NCI-H510A (cell line): ENCODE data around the gene COQ10A.
A peak's percentile ranks its signal among the peaks of the same experiment; 100 is the strongest.
"Not testable (repeated sequence)": the region's sequence is repeated elsewhere in the genome, so short reads cannot be mapped to it uniquely, and the experiment has no call there.

Experiments
- DNase-seq: peaks from one replicate; lab custom pipeline; 2025; lab: John Stamatoyannopoulos, UW

COQ10A gene

DNA sequence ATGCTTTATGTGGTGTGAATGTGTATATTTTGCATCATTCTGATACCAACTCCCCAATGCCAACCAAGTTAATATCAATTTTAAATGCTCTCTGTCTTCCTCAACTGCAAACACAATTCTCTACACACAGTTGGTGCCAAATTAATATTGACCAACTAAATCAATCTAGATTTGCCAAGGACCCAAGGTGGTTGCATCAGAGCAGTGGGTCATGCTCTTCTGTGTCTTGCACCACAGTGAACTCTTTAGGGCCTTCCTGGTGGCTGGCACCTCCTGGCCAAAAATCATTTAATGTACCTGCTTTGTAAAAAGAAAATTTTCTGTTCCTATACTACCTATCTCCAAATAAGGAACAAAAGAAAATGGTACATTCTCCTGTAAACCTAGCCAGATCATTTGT is 14.1 kb downstream of the COQ10A start:
- no peak for DNase-seq

DNA sequence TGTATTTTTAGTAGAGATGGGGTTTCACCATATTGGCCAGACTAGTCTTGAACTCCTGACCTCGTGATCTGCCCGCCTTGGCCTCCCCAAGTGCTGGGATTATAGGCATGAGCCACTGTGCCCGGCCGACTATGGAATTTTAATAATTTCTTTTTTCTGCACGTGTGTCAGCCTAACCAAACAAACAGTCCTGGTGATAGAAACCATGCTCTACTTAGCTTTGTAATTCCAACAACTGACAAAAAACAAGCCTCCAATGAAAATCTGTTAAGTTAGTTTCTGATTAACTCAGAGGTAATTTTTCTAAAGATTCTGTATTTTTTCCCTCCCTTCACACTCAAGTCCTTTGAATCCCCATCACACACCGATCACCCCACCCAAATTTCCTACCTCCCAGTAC is 15.3 kb downstream of the COQ10A start:
- DNase-seq: no peak

DNA sequence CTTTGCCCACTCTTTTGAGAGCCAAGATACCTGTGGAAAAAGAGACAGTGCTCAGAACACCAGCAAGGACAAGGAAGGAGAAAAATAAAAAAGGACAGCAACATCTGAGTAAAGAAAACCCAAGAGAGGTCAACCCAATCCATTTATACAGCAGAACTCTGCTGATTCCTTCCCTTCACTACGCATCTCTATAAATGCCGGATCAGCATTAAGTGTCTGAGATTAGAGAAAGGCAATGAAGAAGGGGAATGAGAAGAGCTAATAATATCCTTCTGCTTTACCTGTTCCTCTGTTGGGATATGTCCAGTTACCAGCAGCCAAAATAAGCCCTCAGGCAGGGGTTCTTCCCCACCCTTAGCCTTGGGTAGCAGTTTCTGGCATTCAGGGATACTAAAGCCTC is 15.8 kb downstream of the COQ10A start:
- DNase-seq: no peak

DNA sequence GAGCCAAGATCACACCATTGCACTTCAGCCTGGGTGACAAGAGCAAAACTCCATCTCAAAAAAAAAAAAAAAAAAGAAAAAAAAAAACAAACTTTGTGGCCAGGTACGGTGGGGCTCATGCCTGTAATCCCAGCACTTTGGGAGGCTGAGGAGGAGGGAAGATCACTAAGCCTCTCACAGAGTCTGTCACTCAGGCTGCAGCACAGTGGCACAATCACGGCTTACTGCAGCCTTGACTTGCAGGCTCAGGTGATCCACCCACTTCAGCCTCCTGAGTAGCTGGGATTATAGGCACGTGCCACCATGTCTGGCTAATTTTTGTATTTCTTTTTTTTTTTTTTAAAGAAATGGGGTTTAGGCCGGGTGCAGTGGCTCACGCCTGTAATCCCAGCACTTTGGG is 17.5 kb downstream of the COQ10A start:
- DNase-seq: not testable (repeated sequence)

DNA sequence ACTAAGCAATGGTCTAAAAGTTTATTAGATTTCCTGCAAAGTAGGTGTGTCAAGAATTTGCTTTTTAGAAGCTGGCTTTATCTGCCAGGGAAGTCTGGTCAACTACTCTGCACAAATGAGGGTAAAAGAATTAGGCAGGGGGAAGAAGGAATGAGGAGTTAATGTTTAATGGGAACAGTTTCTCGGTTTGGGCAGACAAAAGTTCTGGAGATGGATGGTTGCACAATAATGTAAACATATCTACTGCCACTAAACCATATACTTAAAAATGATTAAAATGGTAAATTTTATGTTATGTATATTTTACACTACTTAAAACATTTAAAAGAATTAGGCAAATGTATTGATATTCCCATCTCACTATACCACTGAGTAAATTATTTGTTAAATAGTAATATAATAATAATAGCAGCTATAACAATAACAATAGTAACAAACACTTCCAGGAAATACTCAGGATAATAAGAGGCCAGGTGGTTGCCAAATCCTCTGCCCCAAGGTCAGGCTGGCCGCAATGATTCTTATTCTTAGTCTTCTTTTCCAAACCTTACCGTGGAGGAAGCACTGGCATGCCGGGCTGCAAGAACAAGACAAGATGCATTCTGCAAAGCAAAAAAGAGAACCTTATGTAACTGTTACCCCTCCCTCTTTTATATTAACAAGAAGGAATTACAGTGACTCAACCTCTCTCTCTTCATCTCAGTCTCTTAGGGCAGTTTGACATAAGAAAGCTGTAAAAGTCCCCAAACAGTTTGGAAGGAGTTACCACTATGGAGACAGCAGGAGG is 19.5 kb downstream of the COQ10A start:
- no peak for DNase-seq

DNA sequence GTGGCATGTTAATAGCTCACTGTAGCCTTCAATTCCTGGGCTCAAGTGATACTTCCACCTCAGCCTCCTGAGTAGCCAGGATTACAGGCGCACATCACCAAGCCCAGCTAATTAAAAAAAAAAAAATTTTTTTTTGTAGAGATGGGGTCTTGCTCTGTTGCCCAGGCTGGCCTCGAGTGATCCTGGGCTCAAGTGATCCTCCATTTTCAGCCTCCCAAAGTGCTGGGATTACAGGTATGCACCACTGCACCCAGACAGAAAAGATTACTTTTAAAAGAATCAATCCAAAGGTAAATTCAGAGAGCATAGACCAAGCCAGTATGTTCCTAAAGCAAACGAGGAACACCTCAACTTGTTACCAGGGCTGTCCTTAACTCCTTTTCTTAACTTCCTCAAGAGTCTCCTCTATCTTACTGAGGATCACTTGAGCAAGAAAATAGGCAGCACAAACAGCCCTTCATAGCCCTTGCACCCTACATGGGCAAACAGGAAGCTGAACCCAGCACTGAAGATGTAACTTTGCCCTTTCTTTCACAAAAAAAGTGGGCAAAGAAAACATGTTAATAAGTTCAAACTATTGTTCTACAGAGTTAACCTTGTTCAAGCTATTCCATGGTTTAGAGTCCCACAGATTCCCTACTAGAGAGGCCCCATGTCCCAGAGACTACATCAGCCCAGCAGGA is 22.1 kb downstream of the COQ10A start:
- no peak for DNase-seq

DNA sequence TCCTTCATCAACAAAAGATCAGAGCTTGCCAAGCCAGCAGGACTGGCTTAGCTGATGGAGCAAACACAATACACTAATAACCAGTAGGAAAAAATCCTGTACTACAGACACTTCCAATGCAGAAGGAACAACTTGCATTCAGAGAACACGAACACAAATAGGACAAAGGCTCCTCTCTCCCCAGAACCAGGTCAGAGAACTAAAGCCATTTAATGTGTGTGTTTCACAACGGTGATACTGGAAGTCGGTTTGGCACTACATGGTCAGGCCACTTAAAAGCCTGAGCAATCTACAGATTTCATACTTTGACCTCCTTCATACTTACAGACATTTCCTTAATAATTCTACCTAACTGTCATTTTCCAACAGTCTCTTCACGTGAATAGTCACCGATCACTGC is 27.1 kb downstream of the COQ10A start:
- no peak for DNase-seq

DNA sequence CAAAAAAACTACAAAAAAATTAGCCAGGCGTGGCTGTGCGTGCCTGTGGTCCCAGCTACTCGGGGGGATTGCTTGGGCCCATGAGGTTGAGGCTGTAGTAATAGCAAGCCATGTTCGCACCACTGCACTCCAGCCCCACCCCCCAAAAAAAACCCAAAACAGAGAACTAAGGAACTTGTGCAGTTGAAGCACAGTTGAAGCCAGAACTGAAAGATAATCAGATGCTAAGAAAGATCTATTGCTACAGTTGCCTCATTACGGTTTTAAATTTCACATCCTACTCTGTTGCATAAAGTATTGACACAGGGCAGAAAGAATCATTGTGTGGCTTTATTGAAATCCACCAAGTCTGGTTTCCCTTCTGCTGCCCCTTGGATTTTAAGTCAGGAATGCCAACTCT is 29.6 kb downstream of the COQ10A start:
- no peak for DNase-seq

DNA sequence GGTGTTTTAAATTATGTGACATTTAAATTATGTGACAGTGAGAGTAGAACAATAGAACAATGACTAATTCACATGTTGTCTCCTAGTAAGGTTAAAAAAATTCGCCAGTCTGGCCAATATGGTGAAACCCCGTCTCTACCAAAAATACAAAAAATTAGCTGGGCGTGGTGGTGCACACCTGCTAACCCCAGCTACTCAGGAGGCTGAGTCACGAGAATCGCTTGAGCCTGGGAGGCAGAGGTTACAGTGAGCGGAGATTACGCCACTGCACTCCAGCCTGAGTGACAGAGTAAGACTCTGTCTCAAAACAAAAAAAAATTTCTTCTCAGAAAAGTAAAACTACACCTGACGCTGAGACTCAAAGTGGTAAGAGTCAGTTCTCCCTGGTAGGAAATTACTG is 30.7 kb downstream of the COQ10A start:
- no peak for DNase-seq

DNA sequence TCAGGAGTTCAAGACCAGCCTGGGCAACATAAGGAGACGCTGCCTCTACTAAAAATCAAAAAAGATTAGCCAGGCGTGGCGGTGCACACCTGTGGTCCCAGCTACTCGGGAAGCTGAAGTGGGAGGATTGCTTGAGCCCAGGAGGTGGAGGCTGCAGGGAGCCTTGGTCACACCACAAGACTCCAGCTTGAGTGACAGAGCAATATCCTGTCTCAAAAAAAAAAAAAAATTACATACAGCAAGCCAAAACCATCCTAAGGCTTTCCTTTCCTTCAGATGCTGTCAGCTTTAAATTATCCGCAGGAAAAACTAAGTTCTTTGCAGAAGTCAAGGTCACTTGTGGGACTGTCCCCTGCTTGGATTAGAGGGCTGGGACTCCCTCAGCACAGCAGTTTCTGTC is 32.1 kb downstream of the COQ10A start:
- DNase-seq: no peak

DNA sequence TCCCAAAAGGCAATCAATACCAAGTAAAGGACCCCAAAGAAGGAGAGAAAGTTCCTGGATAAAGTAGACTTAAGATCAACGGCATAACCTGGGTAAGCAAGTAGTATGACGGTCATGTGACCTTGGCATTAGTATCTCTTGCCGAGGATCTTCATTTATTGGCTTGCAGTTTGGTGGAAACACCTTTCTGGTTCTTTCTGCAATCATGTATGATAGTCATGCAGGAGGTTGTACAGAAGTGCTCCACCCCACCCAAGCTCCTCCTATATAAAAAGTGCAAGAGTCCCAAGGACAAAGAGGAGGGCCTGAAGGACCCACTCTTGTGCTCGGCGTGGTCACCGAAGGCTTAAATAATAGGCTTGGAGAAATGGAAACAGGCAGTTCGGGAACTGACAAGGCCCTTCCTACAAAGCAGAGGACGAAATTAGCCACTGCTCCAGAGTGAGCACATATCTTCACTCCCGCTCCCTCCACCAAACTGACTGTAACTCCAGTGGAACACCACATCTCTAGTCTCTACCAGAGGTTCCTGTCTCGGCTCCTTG is 32.6 kb downstream of the COQ10A start:
- no peak for DNase-seq

DNA sequence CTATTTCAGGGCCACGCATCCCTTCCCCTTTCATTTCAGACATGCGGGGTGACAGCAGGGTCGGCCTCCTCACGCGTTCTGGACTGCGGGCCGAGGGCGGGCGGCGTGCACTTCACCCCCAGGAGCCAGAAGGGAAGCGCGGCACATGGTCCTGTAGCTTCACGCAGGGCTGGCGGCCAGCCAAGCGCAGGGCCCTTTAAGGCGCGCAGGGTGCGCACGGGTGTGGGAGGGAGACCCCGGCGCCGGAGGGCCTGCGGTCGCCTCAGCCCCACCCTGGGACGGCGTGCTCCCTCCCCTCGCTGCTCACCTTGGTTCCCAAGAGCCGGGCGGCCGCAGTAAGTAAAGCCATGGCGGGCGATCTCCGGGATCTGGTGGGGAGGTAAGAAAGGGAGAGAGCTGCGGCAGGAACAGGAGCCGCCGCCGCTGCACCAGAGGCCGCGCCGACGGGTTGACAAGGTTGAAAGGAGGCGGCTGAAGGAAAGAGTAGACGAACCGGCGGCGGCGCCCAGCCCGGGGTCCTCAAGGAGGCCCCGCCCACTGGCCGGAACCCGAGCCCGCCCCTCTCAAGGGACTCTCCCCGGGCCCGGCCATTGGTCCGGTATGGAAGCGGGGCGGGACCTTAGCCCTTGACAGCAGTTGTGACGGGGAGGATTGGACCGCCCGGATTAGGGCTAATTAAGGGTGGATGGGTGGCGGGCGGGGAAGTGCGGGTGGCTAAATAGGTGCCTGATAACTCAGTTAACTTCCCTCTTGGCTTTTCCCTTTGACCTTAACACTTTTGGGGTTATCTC is 33.3 kb downstream of the COQ10A start, which contains the start of gene CS:
Gene CS (minus strand): TSS at position 478 of the 791 bp plus-strand sequence. CDS start 129 bp downstream, at position 349.
- peak; percentile 98 for DNase-seq

DNA sequence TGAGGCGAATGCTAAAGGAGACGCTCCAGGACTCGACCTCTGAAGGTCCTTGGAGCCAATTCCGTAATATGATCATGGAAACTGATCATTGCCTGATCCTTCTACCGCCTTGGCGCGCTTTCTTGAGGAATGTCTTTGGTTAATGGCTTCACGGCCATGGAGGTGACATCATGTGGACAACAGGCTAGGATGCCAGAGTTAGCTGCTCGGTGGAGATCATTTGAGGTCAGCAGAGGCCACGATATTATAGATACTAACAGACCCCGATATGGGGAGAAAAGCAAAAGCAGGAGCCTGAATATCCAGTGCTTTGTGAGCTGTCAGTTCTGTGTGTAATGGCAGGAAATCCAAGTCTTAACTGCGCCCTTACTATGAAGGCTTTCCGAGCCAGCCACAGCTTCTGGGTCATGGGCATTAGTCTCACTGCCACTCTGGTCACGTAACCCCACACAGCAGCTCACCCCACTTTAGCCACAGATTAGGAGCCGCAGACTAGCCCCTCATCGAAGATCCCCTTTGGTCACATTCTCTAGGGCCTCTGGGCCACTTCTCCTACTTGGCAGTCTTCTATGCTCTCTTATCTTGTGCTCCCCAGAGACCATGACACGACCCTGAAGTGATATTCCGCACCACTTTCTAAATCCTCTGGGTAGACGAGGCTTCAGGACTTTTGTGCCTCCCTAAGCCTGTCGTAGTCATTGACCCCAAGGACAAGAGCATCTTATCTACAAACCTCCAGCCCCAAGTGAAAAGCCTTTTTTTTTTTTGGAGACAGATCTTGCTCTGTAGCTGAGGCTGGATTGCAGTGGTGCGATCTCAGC is 34.1 kb downstream of the COQ10A start:
- DNase-seq: no peak

DNA sequence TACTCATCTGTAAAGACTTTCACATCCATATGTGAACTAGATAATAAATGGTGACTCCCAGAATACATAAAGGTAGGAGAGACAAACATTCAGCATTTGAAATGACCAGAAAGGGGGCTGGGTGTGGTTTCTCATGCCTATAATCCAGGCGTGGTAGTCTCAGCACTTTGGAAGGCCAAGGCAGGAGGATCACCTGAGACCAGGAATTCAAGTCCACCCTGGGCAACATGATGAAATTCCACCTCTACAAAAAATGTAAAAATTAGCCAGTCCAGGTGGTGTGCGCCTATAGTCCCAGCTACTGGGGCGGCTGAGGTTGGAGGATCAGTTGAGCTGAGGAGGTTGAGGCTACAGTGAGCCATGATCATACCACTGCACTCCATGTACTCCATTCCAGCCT is 37.5 kb downstream of the COQ10A start:
- no peak for DNase-seq

DNA sequence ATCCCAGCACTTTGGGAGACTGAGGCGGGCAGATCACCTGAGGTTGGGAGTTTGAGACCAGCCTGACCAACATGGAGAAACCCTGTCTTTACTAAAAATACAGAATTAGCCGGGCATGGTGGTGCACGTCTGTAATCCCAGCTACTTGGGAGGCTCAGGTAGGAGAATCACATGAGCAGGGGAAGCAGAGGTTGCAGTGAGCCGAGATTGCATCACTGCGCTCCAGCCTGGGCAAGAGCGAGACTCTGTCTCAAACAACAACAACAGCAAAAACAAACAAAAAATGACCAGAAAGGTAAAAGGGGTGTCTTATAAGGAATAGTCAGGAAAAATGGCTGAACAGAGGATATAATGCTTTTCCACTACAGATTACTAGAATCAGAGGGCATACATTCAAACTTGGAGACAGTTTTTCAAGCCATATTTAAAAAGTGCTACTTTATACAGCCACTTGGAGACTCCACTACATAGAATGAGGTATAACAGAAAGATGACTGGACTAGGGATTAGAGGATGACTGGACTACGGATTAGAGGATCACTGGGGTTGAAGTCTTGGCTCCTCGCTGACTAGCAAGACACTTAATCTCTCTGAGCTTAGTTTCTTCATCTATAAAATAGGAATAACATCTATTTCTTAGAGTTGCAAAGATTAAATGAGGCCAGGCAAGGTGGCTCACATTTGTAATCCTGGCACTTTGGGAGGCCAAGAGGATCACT is 38.3 kb downstream of the COQ10A start:
- DNase-seq: no peak

DNA sequence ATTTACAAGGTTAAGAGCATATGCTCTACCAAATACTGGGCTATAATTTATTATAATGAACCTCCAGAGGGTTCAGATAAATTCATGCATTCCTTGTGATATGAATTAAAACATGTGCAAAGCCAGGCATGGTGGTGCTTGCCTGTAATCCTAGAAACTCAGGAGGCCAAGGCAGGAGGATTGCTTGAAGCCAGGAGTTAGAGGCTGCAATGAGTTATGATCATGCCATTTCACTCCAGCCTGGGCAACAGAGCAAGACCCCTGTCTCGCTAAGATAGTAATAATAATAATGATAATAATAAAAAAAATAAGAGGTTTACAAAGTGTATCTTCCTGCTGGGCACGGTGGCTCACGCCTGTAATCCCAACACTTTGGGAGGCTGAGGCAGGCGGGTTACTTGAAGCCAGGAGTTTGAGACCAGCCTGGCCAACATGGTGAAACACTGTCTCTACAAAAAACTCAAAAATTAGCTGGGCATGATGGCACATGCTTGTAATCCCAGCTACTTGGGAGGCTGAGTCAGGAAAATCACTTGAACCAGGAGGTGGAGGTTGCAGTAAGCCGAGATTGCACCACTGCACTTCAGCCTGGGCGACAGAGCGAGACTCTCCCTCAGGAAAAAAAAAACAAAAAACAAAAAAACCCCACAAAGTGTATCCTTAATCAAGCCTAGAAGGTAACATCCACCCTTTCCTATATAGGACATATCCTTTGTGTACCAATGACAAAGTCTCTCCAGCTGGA is 40.7 kb downstream of the COQ10A start:
- DNase-seq: no peak

DNA sequence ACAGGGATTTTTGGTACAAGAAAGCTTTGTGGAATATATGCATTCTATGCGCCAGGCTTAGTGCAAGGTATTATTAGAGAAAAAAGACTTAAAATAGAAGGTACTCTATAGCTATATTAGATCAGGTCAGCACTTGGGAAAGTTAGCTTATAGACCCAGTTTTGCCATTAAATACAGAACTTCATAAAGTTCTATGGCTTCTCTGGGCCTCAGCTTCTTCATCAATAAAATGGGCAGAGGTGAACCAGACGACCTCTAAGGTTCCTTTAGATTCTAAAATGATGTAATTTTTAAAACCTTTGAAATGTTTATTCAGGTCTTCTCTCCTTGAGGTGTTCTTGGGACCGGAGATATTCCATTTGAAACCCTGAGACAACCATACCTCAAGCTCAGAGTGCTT is 42.0 kb downstream of the COQ10A start:
- no peak for DNase-seq

DNA sequence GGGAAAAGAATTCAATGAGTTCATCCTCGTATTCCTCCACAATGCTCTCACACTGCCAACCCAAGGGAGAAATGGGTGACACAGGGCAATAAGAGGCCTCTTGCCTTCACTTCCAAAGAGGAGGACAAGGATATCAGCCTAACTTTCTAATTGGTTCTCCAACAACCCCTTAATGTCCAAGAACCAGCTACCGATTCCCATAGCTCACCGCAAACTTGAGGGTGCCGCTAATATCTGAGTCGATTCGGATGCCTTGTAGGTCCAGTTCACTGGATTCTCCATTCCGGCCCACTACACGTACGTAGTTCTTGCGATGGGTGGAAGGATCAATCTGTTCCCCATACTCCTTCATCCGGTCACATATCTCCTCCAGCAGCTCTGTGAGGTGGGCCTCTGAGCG is 44.3 kb downstream of the COQ10A start:
- no peak for DNase-seq

DNA sequence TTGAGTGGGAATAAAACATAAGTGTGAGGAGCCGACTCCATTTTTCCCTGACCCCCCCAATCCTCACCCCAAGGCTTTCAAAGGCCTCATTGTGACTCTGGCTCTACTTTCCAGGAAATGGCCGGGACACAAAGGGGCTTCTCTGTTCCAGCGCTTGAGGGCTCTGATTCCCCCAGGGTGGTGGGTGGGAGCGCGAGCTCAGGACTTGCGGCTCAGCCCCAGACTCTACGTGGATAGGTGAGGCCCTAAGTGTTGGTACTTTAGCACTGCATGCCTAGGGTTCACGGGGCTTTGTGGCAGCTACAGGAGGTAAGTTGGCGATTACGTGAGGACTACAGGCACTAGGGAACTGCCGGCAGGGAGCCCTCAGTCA is 48.5 kb downstream of the COQ10A start:
- no peak for DNase-seq
